Glutamatergic neuron (in vitro differentiated cells): ENCODE measurements around the gene ITGB6. TPM values are rescaled to one million over a fixed set of nuclear protein-coding genes. Genes with fewer than 3 reads are reported as not detected.

Experiments used
- DNase-seq: peaks from one replicate; pipeline ENCODE4 v3.0.0; 2022
- H3K27ac Mint-ChIP-seq: one replicate; pipeline ENCODE4 v1.8.0; 2020; ENCODE audit warnings: mild to moderate bottlenecking, mixed read lengths, inconsistent platforms; ENCODE audit not compliant: unreplicated experiment
- H3K27me3 Mint-ChIP-seq: one replicate; pipeline ENCODE4 v1.8.0; 2020; ENCODE audit warnings: mild to moderate bottlenecking, moderate library complexity, mixed read lengths, inconsistent platforms; ENCODE audit not compliant: unreplicated experiment
- H3K36me3 Mint-ChIP-seq: one replicate; pipeline ENCODE4 v1.8.0; 2020; ENCODE audit warnings: mild to moderate bottlenecking, mixed read lengths, inconsistent platforms; ENCODE audit not compliant: unreplicated experiment
- H3K4me1 Mint-ChIP-seq: one replicate; pipeline ENCODE4 v1.8.0; 2020; ENCODE audit warnings: mild to moderate bottlenecking, low read depth, mixed read lengths, inconsistent platforms; ENCODE audit not compliant: unreplicated experiment
- H3K4me3 Mint-ChIP-seq: one replicate; pipeline ENCODE4 v1.8.0; 2020; ENCODE audit warnings: mild to moderate bottlenecking, mixed read lengths, inconsistent platforms; ENCODE audit not compliant: unreplicated experiment
- H3K9me3 Mint-ChIP-seq: one replicate; pipeline ENCODE4 v1.8.0; 2020; ENCODE audit warnings: mild to moderate bottlenecking, moderate library complexity, mixed read lengths, inconsistent platforms; ENCODE audit not compliant: unreplicated experiment
- total RNA-seq: library from RNA; stranded (reverse); fragmentation: NEBNext Ultra II Directional; extraction: Animal tissue kit (Norgen Biotek cat#: 25700); gene quantifications from one replicate; pipeline ENCODE4 v1.2.1, GENCODE V29; 2021; ENCODE audit not compliant: unreplicated experiment
- TF ChIP-seq, protein P1 (sequence below): fragments of 200-600 bp; sonication (generic); IDR thresholded peaks from one replicate; pipeline ENCODE4 v1.5.0; 2021; ENCODE audit not compliant: partially characterized antibody, unreplicated experiment

The ITGB6 gene
- total RNA-seq, 1 donor from 2014 or later = not detected

DNA sequence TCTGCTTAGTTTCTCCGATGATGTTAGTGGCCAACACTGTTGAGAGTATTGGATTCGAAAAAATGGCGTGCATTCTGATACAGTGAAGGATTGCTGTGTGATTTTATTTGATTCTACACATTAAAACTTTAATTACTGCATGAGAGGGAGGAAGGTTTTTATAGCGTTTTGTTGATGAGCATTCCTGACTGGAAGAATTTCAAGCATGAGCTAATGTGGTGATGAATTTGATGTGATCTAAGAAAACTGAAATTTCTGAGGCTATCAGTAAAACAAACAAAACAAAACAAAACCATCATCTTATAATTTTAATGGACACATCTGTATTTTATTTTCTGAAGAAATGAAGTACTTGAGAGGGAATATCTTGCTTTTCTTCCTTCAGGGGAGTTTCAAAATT is 59.6 kb downstream of the ITGB6 start:
- Mint-ChIP-seq H3K27me3 (no peaks in the 10 kb centered on the region), H3K27ac (no peak overlapping the region), H3K9me3 (no peaks in the 10 kb centered on the region), H3K4me1 (no peaks in the 10 kb centered on the region), H3K36me3 (no peaks in the 10 kb centered on the region), H3K4me3 (no peak overlapping the region)
- no peak for DNase-seq
- TF ChIP-seq, protein P1, sequence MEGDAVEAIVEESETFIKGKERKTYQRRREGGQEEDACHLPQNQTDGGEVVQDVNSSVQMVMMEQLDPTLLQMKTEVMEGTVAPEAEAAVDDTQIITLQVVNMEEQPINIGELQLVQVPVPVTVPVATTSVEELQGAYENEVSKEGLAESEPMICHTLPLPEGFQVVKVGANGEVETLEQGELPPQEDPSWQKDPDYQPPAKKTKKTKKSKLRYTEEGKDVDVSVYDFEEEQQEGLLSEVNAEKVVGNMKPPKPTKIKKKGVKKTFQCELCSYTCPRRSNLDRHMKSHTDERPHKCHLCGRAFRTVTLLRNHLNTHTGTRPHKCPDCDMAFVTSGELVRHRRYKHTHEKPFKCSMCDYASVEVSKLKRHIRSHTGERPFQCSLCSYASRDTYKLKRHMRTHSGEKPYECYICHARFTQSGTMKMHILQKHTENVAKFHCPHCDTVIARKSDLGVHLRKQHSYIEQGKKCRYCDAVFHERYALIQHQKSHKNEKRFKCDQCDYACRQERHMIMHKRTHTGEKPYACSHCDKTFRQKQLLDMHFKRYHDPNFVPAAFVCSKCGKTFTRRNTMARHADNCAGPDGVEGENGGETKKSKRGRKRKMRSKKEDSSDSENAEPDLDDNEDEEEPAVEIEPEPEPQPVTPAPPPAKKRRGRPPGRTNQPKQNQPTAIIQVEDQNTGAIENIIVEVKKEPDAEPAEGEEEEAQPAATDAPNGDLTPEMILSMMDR = no peak

DNA sequence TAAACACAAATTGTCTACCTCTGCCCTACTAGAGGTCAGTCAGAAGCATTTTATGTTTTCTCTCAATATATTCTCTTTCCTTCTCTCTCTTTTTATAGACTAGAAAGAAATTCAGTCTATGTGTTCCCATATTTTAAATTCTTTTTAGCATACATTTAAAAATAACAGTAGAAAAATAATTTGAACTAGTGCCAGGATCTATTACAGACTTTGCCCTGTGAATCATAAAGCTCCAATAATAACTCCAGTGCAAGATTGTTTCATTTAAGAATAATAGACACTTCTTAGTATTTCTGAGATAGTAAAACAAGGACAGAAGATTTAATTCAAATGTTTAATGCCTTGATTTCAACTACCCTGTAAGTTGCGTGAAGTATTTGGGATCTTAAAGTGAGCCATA is 60.1 kb downstream of the ITGB6 start:
- no peaks in the 10 kb centered on the region for H3K27me3 Mint-ChIP-seq
- no peaks in the 10 kb centered on the region for H3K4me1 Mint-ChIP-seq
- no peak overlapping the region for H3K27ac Mint-ChIP-seq
- no peak overlapping the region for H3K4me3 Mint-ChIP-seq
- no peaks in the 10 kb centered on the region for H3K36me3 Mint-ChIP-seq
- no peaks in the 10 kb centered on the region for H3K9me3 Mint-ChIP-seq
- TF ChIP-seq, protein P1 = no peak
- no peak for DNase-seq

DNA sequence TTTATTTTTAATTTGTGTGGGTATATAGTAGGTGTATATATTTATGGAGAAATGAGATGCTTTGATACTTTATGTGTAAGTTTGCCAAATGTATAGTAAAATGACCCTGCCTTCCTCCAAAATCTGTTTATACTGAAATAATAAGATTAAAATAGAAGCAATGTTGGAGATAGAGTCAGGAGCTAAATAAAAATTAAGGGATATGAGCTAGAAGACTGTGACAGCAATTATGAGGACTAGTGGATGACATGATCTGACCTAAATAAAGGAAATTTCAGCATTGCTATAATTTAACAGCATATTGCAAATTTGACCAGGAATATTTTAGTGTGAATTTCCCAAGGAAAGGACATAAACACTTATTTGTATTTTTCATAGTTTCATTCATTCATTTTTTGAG is 60.7 kb downstream of the ITGB6 start:
- no peak for DNase-seq
- no peaks in the 10 kb centered on the region for H3K36me3 Mint-ChIP-seq
- H3K27ac Mint-ChIP-seq = no peak overlapping the region
- no peaks in the 10 kb centered on the region for H3K4me1 Mint-ChIP-seq
- H3K4me3 Mint-ChIP-seq = no peak overlapping the region
- H3K9me3 Mint-ChIP-seq = no peaks in the 10 kb centered on the region
- TF ChIP-seq, protein P1 = no peak
- no peaks in the 10 kb centered on the region for H3K27me3 Mint-ChIP-seq

DNA sequence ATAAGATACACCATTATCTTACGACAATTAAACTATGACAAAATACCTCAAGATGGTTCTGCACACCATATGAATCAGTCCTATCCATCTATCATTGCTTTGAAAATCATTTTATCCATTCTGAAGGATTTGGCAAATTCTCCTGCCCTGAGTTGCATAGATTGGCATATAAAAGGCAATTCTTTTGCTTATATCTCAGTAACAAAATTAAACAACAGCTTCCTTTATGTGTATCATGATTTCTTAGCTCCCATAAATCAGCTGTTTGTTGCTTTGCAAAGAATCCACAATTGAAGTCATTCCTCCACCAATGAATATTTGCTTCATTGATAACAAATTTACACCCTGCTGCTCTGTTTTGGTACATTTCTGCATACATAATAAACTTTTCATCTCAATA is 61.7 kb downstream of the ITGB6 start:
- Mint-ChIP-seq H3K4me1 (no peaks in the 10 kb centered on the region), H3K9me3 (no peaks in the 10 kb centered on the region), H3K27me3 (peaks cover 4% of the 10 kb centered on the region), H3K36me3 (no peaks in the 10 kb centered on the region), H3K27ac (no peak overlapping the region), H3K4me3 (no peak overlapping the region)
- DNase-seq = no peak
- TF ChIP-seq, protein P1 = no peak

DNA sequence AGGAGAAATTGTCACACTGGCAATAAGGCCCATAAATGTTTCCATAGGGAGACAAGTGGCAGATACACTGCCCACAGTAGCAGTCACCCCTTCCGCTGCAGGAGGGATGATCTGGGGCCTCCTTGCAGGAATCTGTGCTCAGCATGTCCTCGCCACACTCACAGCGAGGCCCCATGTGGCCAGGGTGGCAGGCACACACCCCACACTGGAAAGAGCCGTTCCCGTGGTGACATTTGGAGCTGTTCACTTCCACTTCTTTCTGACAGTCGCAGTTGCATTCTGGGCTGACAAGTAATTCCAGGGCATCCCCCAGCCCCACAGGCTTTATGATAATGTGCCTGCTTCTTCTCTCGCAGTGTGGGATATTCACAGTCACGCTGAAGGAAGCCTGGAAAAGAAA is 62.6 kb downstream of the ITGB6 start:
- no peaks in the 10 kb centered on the region for H3K36me3 Mint-ChIP-seq
- DNase-seq = no peak
- no peaks in the 10 kb centered on the region for H3K9me3 Mint-ChIP-seq
- no peak overlapping the region for H3K4me3 Mint-ChIP-seq
- H3K4me1 Mint-ChIP-seq = no peaks in the 10 kb centered on the region
- peaks cover 4% of the 10 kb centered on the region for H3K27me3 Mint-ChIP-seq
- TF ChIP-seq, protein P1 = no peak
- H3K27ac Mint-ChIP-seq = no peak overlapping the region
